IMR-90 (cell line): ENCODE results near the gene PDLIM5. TPM values are rescaled to one million over a fixed set of nuclear protein-coding genes. Genes with fewer than 3 reads are reported as not detected.

ENCODE experiments used
- ATAC-seq: fragments of 200-7000 bp; cut with Tn5 transposase; 2 replicates; pipeline ENCODE4 v1.9.1; 2020; ENCODE audit warnings: low read depth, mild to moderate bottlenecking, moderate library complexity
- BruUV-seq: library from RNA; stranded (reverse); fragments of 400-500 nt; replicated peaks from 2 replicates; lab custom pipeline; 2021; lab: Mats Ljungman, UMichigan
- CTCF ChIA-PET: fragments of 300-600 bp; formaldehyde crosslinking; extraction: SDS; loops from one replicate; lab custom pipeline; 2021; ENCODE audit warnings: antibody characterized with exemption; lab: Yijun Ruan, JAX
- POLR2A ChIA-PET: fragments of 300-600 bp; sonication (Branson Sonifier 250); formaldehyde crosslinking; loops from one replicate; lab custom pipeline; 2022; ENCODE audit warnings: antibody characterized with exemption; ENCODE audit not compliant: unreplicated experiment; lab: Charles Lee
- DNase-seq: peaks from one replicate; pipeline ENCODE4 v3.0.0; 2013
- H2AFZ ChIP-seq: replicated peaks from 2 replicates; pipeline ENCODE3; 2013; ENCODE audit warnings: low read length, mild to moderate bottlenecking; ENCODE audit not compliant: poor library complexity
- H2AK5ac ChIP-seq: 2 replicates; pipeline ENCODE4 v1.6.1; 2013; ENCODE audit warnings: low read depth, low read length, inconsistent platforms
- H2AK9ac ChIP-seq: replicated peaks from 2 replicates; pipeline ENCODE3; 2013; ENCODE audit warnings: mild to moderate bottlenecking, low read depth, low read length, moderate library complexity; ENCODE audit not compliant: poor library complexity
- H2BK120ac ChIP-seq: 2 replicates; pipeline ENCODE4 v1.6.1; 2013; ENCODE audit warnings: low read depth, low read length, inconsistent platforms
- H2BK15ac ChIP-seq: 3 replicates; pipeline ENCODE4 v1.6.1; 2013; ENCODE audit warnings: low read depth, low read length, inconsistent platforms
- H2BK20ac ChIP-seq: 2 replicates; pipeline ENCODE4 v1.6.1; 2013; ENCODE audit warnings: low read depth, mild to moderate bottlenecking, inconsistent platforms, low read length, moderate library complexity
- H2BK5ac ChIP-seq: 2 replicates; pipeline ENCODE4 v1.6.1; 2013; ENCODE audit warnings: mild to moderate bottlenecking, low read depth, low read length, inconsistent platforms; ENCODE audit not compliant: poor library complexity, severe bottlenecking
- H3K14ac ChIP-seq: replicated peaks from 2 replicates; pipeline ENCODE4 v1.6.1; 2013; ENCODE audit warnings: low read depth, low read length, inconsistent platforms
- H3K18ac ChIP-seq: 2 replicates; pipeline ENCODE4 v1.6.1; 2013; ENCODE audit warnings: low read depth, low read length, control low read depth
- H3K23ac ChIP-seq: 2 replicates; pipeline ENCODE4 v1.6.1; 2013; ENCODE audit warnings: low read depth, low read length, inconsistent platforms
- H3K27ac ChIP-seq: 2 replicates; pipeline ENCODE4 v1.5.1; 2013; ENCODE audit warnings: mild to moderate bottlenecking, control low read depth, low read length; ENCODE audit not compliant: insufficient read depth
- H3K27me3 ChIP-seq: 2 replicates; pipeline ENCODE4 v1.6.1; 2013; ENCODE audit warnings: low read length; ENCODE audit not compliant: control insufficient read depth, insufficient read depth
- H3K36me3 ChIP-seq: 2 replicates; pipeline ENCODE4 v1.6.1; 2013; ENCODE audit warnings: low read length, mixed read lengths; ENCODE audit not compliant: control insufficient read depth, insufficient read depth
- H3K4ac ChIP-seq: 2 replicates; pipeline ENCODE4 v1.6.1; 2013; ENCODE audit warnings: low read depth, low read length, inconsistent platforms
- H3K4me1 ChIP-seq: 2 replicates; pipeline ENCODE4 v1.6.1; 2013; ENCODE audit warnings: low read length, mixed read lengths; ENCODE audit not compliant: control insufficient read depth, insufficient read depth
- H3K4me2 ChIP-seq: 2 replicates; pipeline ENCODE4 v1.6.1; 2013; ENCODE audit warnings: low read depth, mild to moderate bottlenecking, control low read depth, low read length, moderate library complexity
- H3K4me3 ChIP-seq: 2 replicates; pipeline ENCODE4 v1.5.1; 2013; ENCODE audit warnings: low read depth, mild to moderate bottlenecking, control low read depth, low read length, moderate library complexity; ENCODE audit not compliant: insufficient read depth
- H3K56ac ChIP-seq: 2 replicates; pipeline ENCODE4 v1.6.1; 2013; ENCODE audit warnings: low read length, inconsistent platforms; ENCODE audit not compliant: insufficient read depth; ENCODE audit errors: extremely low read depth
- H3K79me1 ChIP-seq, 2 experiments: 2 replicates each; pipeline ENCODE4 v1.6.1; 2013; ENCODE audit warnings: low read length in 2 of 2, inconsistent platforms in 1 of 2, low read depth in 1 of 2
- H3K9ac ChIP-seq: 2 replicates; pipeline ENCODE4 v1.6.1; 2013; ENCODE audit warnings: low read depth, low read length, control low read depth
- H3K9me1 ChIP-seq: 2 replicates; pipeline ENCODE4 v1.6.1; 2013; ENCODE audit warnings: low read length, inconsistent platforms; ENCODE audit not compliant: insufficient read depth
- H3K9me3 ChIP-seq: 2 replicates; pipeline ENCODE4 v1.6.1; 2013; ENCODE audit warnings: low read length; ENCODE audit not compliant: control insufficient read depth, insufficient read depth
- H4K20me1 ChIP-seq: 2 replicates; pipeline ENCODE4 v1.6.1; 2013; ENCODE audit warnings: low read length, inconsistent platforms; ENCODE audit not compliant: insufficient read depth
- H4K5ac ChIP-seq: 2 replicates; pipeline ENCODE4 v1.6.1; 2013; ENCODE audit warnings: mild to moderate bottlenecking, low read depth, low read length, control low read depth
- H4K8ac ChIP-seq, 2 experiments: 2 replicates each; pipeline ENCODE4 v1.6.1; 2013; ENCODE audit warnings: low read depth in 2 of 2, low read length in 2 of 2, control low read depth in 1 of 2, inconsistent platforms in 1 of 2
- H4K91ac ChIP-seq: 2 replicates; pipeline ENCODE4 v1.6.1; 2013; ENCODE audit warnings: low read depth, low read length, inconsistent platforms; ENCODE audit not compliant: insufficient read depth
- BHLHE40 ChIP-seq: fragments of 150-350 bp; IDR thresholded peaks from 2 replicates; pipeline ENCODE4 v1.6.1; 2016; ENCODE audit warnings: mild to moderate bottlenecking, low read depth, low read length
- CHD1 ChIP-seq: IDR thresholded peaks from 2 replicates; pipeline ENCODE4 v1.6.1; 2012; ENCODE audit warnings: low read depth, low read length, improper control_type of control experiment
- CTCF ChIP-seq: conservative IDR thresholded peaks from 2 replicates; pipeline ENCODE4 v1.5.1; 2012; ENCODE audit warnings: mild to moderate bottlenecking, low read depth, low read length, improper control_type of control experiment
- MAFK ChIP-seq: IDR thresholded peaks from 2 replicates; pipeline ENCODE4 v1.6.1; 2012; ENCODE audit warnings: low read depth, low read length, improper control_type of control experiment
- MAZ ChIP-seq: IDR thresholded peaks from 2 replicates; pipeline ENCODE4 v1.6.1; 2012; ENCODE audit warnings: low read depth, mild to moderate bottlenecking, low read length, improper control_type of control experiment, moderate library complexity, borderline replicate concordance
- NFE2L2 ChIP-seq: fragments of 150-350 bp; IDR thresholded peaks from 2 replicates; pipeline ENCODE4 v1.6.1; 2016; ENCODE audit warnings: low read depth, mild to moderate bottlenecking, low read length
- RAD21 ChIP-seq: IDR thresholded peaks from 2 replicates; pipeline ENCODE4 v1.6.1; 2012; ENCODE audit warnings: low read length, improper control_type of control experiment
- RFX5 ChIP-seq: IDR thresholded peaks from 2 replicates; pipeline ENCODE4 v1.8.0; 2012; ENCODE audit warnings: low read depth, mild to moderate bottlenecking, low read length, moderate library complexity
- USF2 ChIP-seq: fragments of 150-350 bp; IDR thresholded peaks from 2 replicates; pipeline ENCODE4 v1.6.1; 2017; ENCODE audit warnings: mild to moderate bottlenecking, antibody characterized with exemption, low read length, low read depth
- WGBS, 2 experiments: methylation state at CpG; one replicate each; pipeline versions ENCODE4 v1.1.5 to v1.1.7; 2013; ENCODE audit warnings: missing lambda C conversion rate in 2 of 2; ENCODE audit not compliant: insufficient read length in 1 of 2; ENCODE audit errors: extremely low coverage in 2 of 2; 5-methylcytosine and 5-hydroxymethylcytosine counted together
- dilution Hi-C: fragments of 300-500 bp; cut with HindIII; formaldehyde crosslinking; loops from one replicate; pipeline ENCODE4 v1.14.3; 2018; ENCODE audit warnings: low sequenced_read_pairs; ENCODE audit not compliant: unreplicated experiment
- in situ Hi-C: fragments of 300-500 bp; cut with MboI; formaldehyde crosslinking; loops from 3 replicates; pipeline ENCODE4 v1.14.3; 2019; ENCODE audit warnings: low sequenced_read_pairs, inconsistent platforms, mixed read lengths
- intact Hi-C: fragments of 100-400 bp; cut with micrococcal nuclease; formaldehyde crosslinking; loops from 2 replicates; pipeline ENCODE4 v1.10.0; 2022
- polyA plus RNA-seq, 3 experiments: library from polyadenylated mRNA; depleted of rRNA; stranded (reverse); fragments of >200 nt; gene quantifications; 2 replicates each; pipeline ENCODE4 v1.2.3, GENCODE V29; 2012; ENCODE audit warnings: low replicate concordance in 1 of 3
- total RNA-seq: library from RNA; depleted of rRNA; stranded (reverse); fragments of >200 nt; gene quantifications from 2 replicates; pipeline ENCODE4 v1.2.3, GENCODE V29; 2012

Gene PDLIM5
- total and polyA plus RNA-seq, 2 of the 4 experiments (the other 2 are of a cell fraction), result 96.5 to 188 TPM

- dilution Hi-C loops (no loop called here), intact Hi-C loops (no loop called here), in situ Hi-C loops (no loop called here)
- Histone ChIP-seq H3K14ac (no peak overlapping the region), H3K4me1 (no peaks in the 10 kb centered on the region; the same call in 1 of the 2 replicates), H3K23ac (no peak overlapping the region), H4K91ac (no peak overlapping the region), H4K8ac (no peak overlapping the region), H2BK15ac (no peak overlapping the region), H2AK5ac (no peak overlapping the region), H3K27ac (no peak overlapping the region), H3K79me1 (peaks cover 27 to 63% of the 10 kb centered on the region in 2 experiments), H3K4me2 (no peak overlapping the region), H3K27me3 (no peaks in the 10 kb centered on the region), H3K56ac (no peak overlapping the region), H3K36me3 (peaks cover 3% of the 10 kb centered on the region; the same call in 1 of the 2 replicates), H2BK120ac (no peak overlapping the region), H3K4me3 (no peak overlapping the region), H3K18ac (peak overlapping the region; percentile 59; the same call in 1 of the 2 replicates), H2AFZ (no peak overlapping the region), H3K9ac (no peak overlapping the region), H2BK5ac (no peak overlapping the region), H2AK9ac (no peak overlapping the region), H3K9me3 (no peaks in the 10 kb centered on the region), H2BK20ac (no peak overlapping the region), H3K9me1 (peaks cover 8% of the 10 kb centered on the region), H4K5ac (peak overlapping the region; percentile 54; the same call in 1 of the 2 replicates), H3K4ac (no peak overlapping the region), H4K20me1 (no peaks in the 10 kb centered on the region; the same call in 1 of the 2 replicates)
- BruUV-seq, result no TSS peak
- ChIA-PET POLR2A (no interaction called here), CTCF (no interaction called here)
- no peak for DNase-seq
- ATAC-seq, result no peak
- no CpG with 5 or more reads among the region's 2 CpGs for WGBS, 2 experiments
- TF ChIP-seq CTCF (no peak), RFX5 (no peak), BHLHE40 (no peak), MAZ (no peak), NFE2L2 (no peak), CHD1 (no peak), MAFK (no peak), RAD21 (no peak), USF2 (no peak)
Measured at GRCh38 chr4:94497690-94498089, 45.9 kb downstream of the PDLIM5 start.
